Measurements from ENCODE around the gene INO80E.
A peak's percentile ranks its signal among the peaks of the same experiment; 100 is the strongest.
"Not testable (repeated sequence)": the region's sequence is repeated elsewhere in the genome, so short reads cannot be mapped to it uniquely, and the experiment has no call there.

The INO80E gene

GRCh38 chr16:30009085-30009862, 13.2 kb downstream of the INO80E start:
- DNase-seq, result peak in 1 of 51 donors; percentile 52

GRCh38 chr16:30009990-30010843, 14.2 kb downstream of the INO80E start:
- DNase-seq, result peak in 1 of 51 donors; percentile 47

GRCh38 chr16:30010844-30011713, 15.0 kb downstream of the INO80E start, which contains the start of gene DOC2A:
DOC2A (minus strand) TSS chr16:30011027; CDS start chr16:30010222, 805 bp downstream.
- DNase-seq, result peak in 9 of 51 donors; percentile 14 to 47 (median 27)

- no peak for DNase-seq
Measured at GRCh38 chr16:30011714-30012504, 15.9 kb downstream of the INO80E start.

- DNase-seq, result not testable (repeated sequence)
Measured at GRCh38 chr16:30012598-30012997, 16.6 kb downstream of the INO80E start.

GRCh38 chr16:30015450-30015849, 19.4 kb downstream of the INO80E start:
- DNase-seq, result not testable (repeated sequence)

- no peak for DNase-seq
Measured at GRCh38 chr16:30016555-30017276, 20.7 kb downstream of the INO80E start.

- no peak for DNase-seq
Measured at GRCh38 chr16:30017277-30017656, 21.2 kb downstream of the INO80E start.

- DNase-seq, result not testable (repeated sequence)
Measured at GRCh38 chr16:30017937-30018336, 21.9 kb downstream of the INO80E start.

GRCh38 chr16:30018731-30019158, 22.7 kb downstream of the INO80E start:
- DNase-seq, result no peak

- DNase-seq, result no peak
Measured at GRCh38 chr16:30022887-30023286, 26.8 kb downstream of the INO80E start, which contains the start of gene C16orf92. C16orf92 (plus strand) TSS chr16:30023198; CDS start chr16:30023341, 143 bp downstream.

GRCh38 chr16:30023586-30023985, 27.5 kb downstream of the INO80E start:
- no peak for DNase-seq

GRCh38 chr16:30024451-30024850, 28.4 kb downstream of the INO80E start:
- DNase-seq, result no peak

- DNase-seq, result no peak
Measured at GRCh38 chr16:30025156-30025555, 29.1 kb downstream of the INO80E start.

- DNase-seq, result no peak
Measured at GRCh38 chr16:30025574-30025973, 29.5 kb downstream of the INO80E start.

- DNase-seq, result no peak
Measured at GRCh38 chr16:30026449-30026848, 30.4 kb downstream of the INO80E start.

GRCh38 chr16:30027588-30028437, 31.8 kb downstream of the INO80E start:
- no peak for DNase-seq

- DNase-seq, result no peak
Measured at GRCh38 chr16:30028438-30029076, 32.5 kb downstream of the INO80E start.

Data from hypothalamus (tissue), 51 donors.